Measurements from ENCODE around the gene RPS21.
"Not testable (repeated sequence)": the region's sequence is repeated elsewhere in the genome, so short reads cannot be mapped to it uniquely, and the experiment has no call there.

The RPS21 gene

GRCh38 chr20:62420846-62421715 is 34.2 kb downstream of the RPS21 start:
- Histone ChIP-seq H3K36me3 (ENCODE audit: control insufficient read depth in 1 of 2, insufficient read depth in 2 of 2, low read length in 2 of 2) (no peaks in the 10 kb centered on the region), H3K9me3 (ENCODE audit: control insufficient read depth in 1 of 2, low read length in 2 of 2) (no peaks in the 10 kb centered on the region), H3K27ac (ENCODE audit: low read length) (no peak overlapping the region), H3K4me3 (ENCODE audit: low read depth in 1 of 2, low read length in 2 of 2) (no peak overlapping the region), H3K4me1 (ENCODE audit: control insufficient read depth in 1 of 2, insufficient read depth in 2 of 2, low read length in 2 of 2) (no peaks in the 10 kb centered on the region), H3K27me3 (ENCODE audit: low read depth, low read length) (no peaks in the 10 kb centered on the region)

- Histone ChIP-seq H3K27ac (ENCODE audit: low read length) (no peak overlapping the region), H3K4me1 (ENCODE audit: control insufficient read depth in 1 of 2, insufficient read depth in 2 of 2, low read length in 2 of 2) (no peaks in the 10 kb centered on the region), H3K4me3 (ENCODE audit: low read depth in 1 of 2, low read length in 2 of 2) (no peak overlapping the region), H3K36me3 (ENCODE audit: control insufficient read depth in 1 of 2, insufficient read depth in 2 of 2, low read length in 2 of 2) (no peaks in the 10 kb centered on the region), H3K9me3 (ENCODE audit: control insufficient read depth in 1 of 2, low read length in 2 of 2) (no peaks in the 10 kb centered on the region), H3K27me3 (ENCODE audit: low read depth, low read length) (no peaks in the 10 kb centered on the region)
Measured at GRCh38 chr20:62421716-62421990, 34.8 kb downstream of the RPS21 start.

GRCh38 chr20:62422636-62423325 is 35.9 kb downstream of the RPS21 start:
- no peak overlapping the region for H3K4me3 ChIP-seq (ENCODE audit: low read depth in 1 of 2, low read length in 2 of 2)
- no peaks in the 10 kb centered on the region for H3K36me3 ChIP-seq (ENCODE audit: control insufficient read depth in 1 of 2, insufficient read depth in 2 of 2, low read length in 2 of 2)
- H3K27ac ChIP-seq (ENCODE audit: low read length) = no peak overlapping the region
- no peaks in the 10 kb centered on the region for H3K27me3 ChIP-seq (ENCODE audit: low read depth, low read length)
- no peaks in the 10 kb centered on the region for H3K9me3 ChIP-seq (ENCODE audit: control insufficient read depth in 1 of 2, low read length in 2 of 2)
- H3K4me1 ChIP-seq (ENCODE audit: control insufficient read depth in 1 of 2, insufficient read depth in 2 of 2, low read length in 2 of 2) = no peaks in the 10 kb centered on the region

- Histone ChIP-seq H3K27ac (ENCODE audit: low read length) (no peak overlapping the region), H3K27me3 (ENCODE audit: low read depth, low read length) (no peaks in the 10 kb centered on the region), H3K4me1 (ENCODE audit: control insufficient read depth in 1 of 2, insufficient read depth in 2 of 2, low read length in 2 of 2) (no peaks in the 10 kb centered on the region), H3K4me3 (ENCODE audit: low read depth in 1 of 2, low read length in 2 of 2) (no peak overlapping the region), H3K9me3 (ENCODE audit: control insufficient read depth in 1 of 2, low read length in 2 of 2) (no peaks in the 10 kb centered on the region), H3K36me3 (ENCODE audit: control insufficient read depth in 1 of 2, insufficient read depth in 2 of 2, low read length in 2 of 2) (no peaks in the 10 kb centered on the region)
Measured at GRCh38 chr20:62423326-62423706, 36.4 kb downstream of the RPS21 start.

GRCh38 chr20:62424249-62425107 is 37.6 kb downstream of the RPS21 start:
- Histone ChIP-seq H3K9me3 (ENCODE audit: control insufficient read depth in 1 of 2, low read length in 2 of 2) (no peaks in the 10 kb centered on the region), H3K4me3 (ENCODE audit: low read depth in 1 of 2, low read length in 2 of 2) (no peak overlapping the region), H3K4me1 (ENCODE audit: control insufficient read depth in 1 of 2, insufficient read depth in 2 of 2, low read length in 2 of 2) (no peaks in the 10 kb centered on the region), H3K27ac (ENCODE audit: low read length) (no peak overlapping the region), H3K36me3 (ENCODE audit: control insufficient read depth in 1 of 2, insufficient read depth in 2 of 2, low read length in 2 of 2) (no peaks in the 10 kb centered on the region), H3K27me3 (ENCODE audit: low read depth, low read length) (no peaks in the 10 kb centered on the region)

GRCh38 chr20:62425281-62426058 is 38.6 kb downstream of the RPS21 start:
- no peaks in the 10 kb centered on the region for H3K36me3 ChIP-seq (ENCODE audit: control insufficient read depth in 1 of 2, insufficient read depth in 2 of 2, low read length in 2 of 2)
- H3K27me3 ChIP-seq (ENCODE audit: low read depth, low read length) = no peaks in the 10 kb centered on the region
- no peak overlapping the region for H3K4me3 ChIP-seq (ENCODE audit: low read depth in 1 of 2, low read length in 2 of 2)
- no peaks in the 10 kb centered on the region for H3K9me3 ChIP-seq (ENCODE audit: control insufficient read depth in 1 of 2, low read length in 2 of 2)
- no peak overlapping the region for H3K27ac ChIP-seq (ENCODE audit: low read length)
- no peaks in the 10 kb centered on the region for H3K4me1 ChIP-seq (ENCODE audit: control insufficient read depth in 1 of 2, insufficient read depth in 2 of 2, low read length in 2 of 2)

GRCh38 chr20:62426059-62426348 is 39.1 kb downstream of the RPS21 start:
- H3K36me3 ChIP-seq (ENCODE audit: control insufficient read depth in 1 of 2, insufficient read depth in 2 of 2, low read length in 2 of 2); H3K4me1 ChIP-seq (ENCODE audit: control insufficient read depth in 1 of 2, insufficient read depth in 2 of 2, low read length in 2 of 2); H3K27ac ChIP-seq (ENCODE audit: low read length); H3K4me3 ChIP-seq (ENCODE audit: low read depth in 1 of 2, low read length in 2 of 2); H3K9me3 ChIP-seq (ENCODE audit: control insufficient read depth in 1 of 2, low read length in 2 of 2); H3K27me3 ChIP-seq (ENCODE audit: low read depth, low read length): not testable (repeated sequence)

GRCh38 chr20:62426699-62427131 is 39.8 kb downstream of the RPS21 start:
- no peaks in the 10 kb centered on the region for H3K4me1 ChIP-seq (ENCODE audit: control insufficient read depth in 1 of 2, insufficient read depth in 2 of 2, low read length in 2 of 2)
- no peak overlapping the region for H3K4me3 ChIP-seq (ENCODE audit: low read depth in 1 of 2, low read length in 2 of 2)
- H3K36me3 ChIP-seq (ENCODE audit: control insufficient read depth in 1 of 2, insufficient read depth in 2 of 2, low read length in 2 of 2) = no peaks in the 10 kb centered on the region
- H3K9me3 ChIP-seq (ENCODE audit: control insufficient read depth in 1 of 2, low read length in 2 of 2) = no peaks in the 10 kb centered on the region
- H3K27ac ChIP-seq (ENCODE audit: low read length) = no peak overlapping the region
- H3K27me3 ChIP-seq (ENCODE audit: low read depth, low read length) = no peaks in the 10 kb centered on the region

- no peaks in the 10 kb centered on the region for H3K27me3 ChIP-seq (ENCODE audit: low read depth, low read length)
- no peaks in the 10 kb centered on the region for H3K36me3 ChIP-seq (ENCODE audit: control insufficient read depth in 1 of 2, insufficient read depth in 2 of 2, low read length in 2 of 2)
- no peak within 1 kb of the TSS for H3K27ac ChIP-seq (ENCODE audit: low read length)
- no peaks in the 10 kb centered on the region for H3K4me1 ChIP-seq (ENCODE audit: control insufficient read depth in 1 of 2, insufficient read depth in 2 of 2, low read length in 2 of 2)
- no peaks in the 10 kb centered on the region for H3K9me3 ChIP-seq (ENCODE audit: control insufficient read depth in 1 of 2, low read length in 2 of 2)
- no peak within 1 kb of the TSS for H3K4me3 ChIP-seq (ENCODE audit: low read depth in 1 of 2, low read length in 2 of 2)
Measured at GRCh38 chr20:62427172-62428001, 40.5 kb downstream of the RPS21 start, which contains the start of gene RBBP8NL. Gene RBBP8NL, minus strand, starts transcription at chr20:62427539. Its CDS starts 7,892 bp downstream, at chr20:62419647.

GRCh38 chr20:62428002-62428372 is 41.1 kb downstream of the RPS21 start:
- H3K36me3 ChIP-seq (ENCODE audit: control insufficient read depth in 1 of 2, insufficient read depth in 2 of 2, low read length in 2 of 2) = no peaks in the 10 kb centered on the region
- no peaks in the 10 kb centered on the region for H3K4me1 ChIP-seq (ENCODE audit: control insufficient read depth in 1 of 2, insufficient read depth in 2 of 2, low read length in 2 of 2)
- H3K27ac ChIP-seq (ENCODE audit: low read length) = no peak overlapping the region
- no peaks in the 10 kb centered on the region for H3K27me3 ChIP-seq (ENCODE audit: low read depth, low read length)
- no peak overlapping the region for H3K4me3 ChIP-seq (ENCODE audit: low read depth in 1 of 2, low read length in 2 of 2)
- H3K9me3 ChIP-seq (ENCODE audit: control insufficient read depth in 1 of 2, low read length in 2 of 2) = no peaks in the 10 kb centered on the region

Measured in muscle layer of duodenum (tissue), 2 donors.